Measurements from ENCODE around the gene ANO9.

- TF ChIP-seq CTCF (IDR thresholded peaks at IDR 0.05) (no peak), POLR2A (IDR thresholded peaks at IDR 0.05) (no peak)
Observed at GRCh38 chr11:391117-392017, 50.4 kb downstream of the ANO9 start.

Measured in heart left ventricle (tissue), 13 donors.